Thyroid gland (tissue), 4 donors: ENCODE measurements around the gene SMLR1.

Experiments
- CTCF ChIP-seq, 6 experiments: fragments of 200-600 bp in 3 of 6; fragments of 450-650 bp in 3 of 6; sonication (generic) in 3 of 6; IDR thresholded peaks; one replicate each; pipeline ENCODE4 v1.5.1; 2016 to 2019; ENCODE audit warnings: antibody characterized with exemption in 6 of 6, mild to moderate bottlenecking in 2 of 6, inconsistent platforms in 1 of 6, moderate library complexity in 1 of 6
- POLR2A ChIP-seq, 2 donors: fragments of 450-650 bp; IDR thresholded peaks; one replicate each; pipeline ENCODE4 v1.6.1; 2017; ENCODE audit warnings: antibody characterized with exemption in 2 of 2, mild to moderate bottlenecking in 2 of 2, moderate library complexity in 1 of 2

- TF ChIP-seq CTCF (IDR thresholded peaks at IDR 0.05) (no peak), POLR2A (IDR thresholded peaks at IDR 0.05) (no peak)
These were observed 55.2 kb downstream of the SMLR1 start for GRCh38 chr6:130882370-130882769.
